HepG2 (cell line): Measurements from ENCODE around the gene ZNF541. TPM values are rescaled to one million over a fixed set of nuclear protein-coding genes. Genes with fewer than 3 reads are reported as not detected.

Source experiments
- ARNT ChIP-seq: fragments of 450-650 bp; IDR thresholded peaks from 2 replicates; pipeline ENCODE4 v1.6.1; 2017
- CEBPG ChIP-seq: IDR thresholded peaks from 2 replicates; pipeline ENCODE4 v1.6.1; 2016
- CREB1 ChIP-seq, 2 experiments: fragments of 450-650 bp in 1 of 2; IDR thresholded peaks; 2 replicates each; pipeline ENCODE4 v1.6.1; 2016 to 2017; ENCODE audit warnings: control low read depth in 1 of 2, mild to moderate bottlenecking in 1 of 2, missing compliant biosample characterization in 1 of 2, missing genetic modification characterization in 1 of 2
- GATAD2A ChIP-seq: IDR thresholded peaks from 2 replicates; pipeline ENCODE4 v1.6.1; 2016
- HNRNPUL1 ChIP-seq: fragments of 200-400 bp; formaldehyde crosslinking; IDR thresholded peaks from 2 replicates; pipeline ENCODE4 v1.6.1; 2017; ENCODE audit warnings: low read depth, mild to moderate bottlenecking, low read length, moderate library complexity
- MYNN ChIP-seq: sonication (generic); formaldehyde crosslinking; IDR thresholded peaks from 2 replicates; pipeline ENCODE4 v1.4.0; 2020; ENCODE audit warnings: mild to moderate bottlenecking, low read depth, missing genetic modification reagents
- PHF20 ChIP-seq: sonication (generic); formaldehyde crosslinking; IDR thresholded peaks from 2 replicates; pipeline ENCODE4 v1.5.0; 2020; ENCODE audit warnings: mild to moderate bottlenecking, missing genetic modification reagents
- RELA ChIP-seq: sonication (generic); formaldehyde crosslinking; IDR thresholded peaks from 2 replicates; pipeline ENCODE4 v1.4.0; 2020; ENCODE audit warnings: missing genetic modification reagents
- REXO4 ChIP-seq: sonication (generic); formaldehyde crosslinking; IDR thresholded peaks from 2 replicates; pipeline ENCODE4 v1.8.0; 2022; ENCODE audit warnings: missing genetic modification reagents, mild to moderate bottlenecking, borderline replicate concordance
- ZNF207 ChIP-seq: fragments of 450-650 bp; IDR thresholded peaks from 2 replicates; pipeline ENCODE4 v1.6.1; 2016; ENCODE audit warnings: antibody characterized with exemption, borderline replicate concordance
- ZNF230 ChIP-seq: sonication (generic); formaldehyde crosslinking; IDR thresholded peaks from 2 replicates; pipeline ENCODE4 v1.4.0; 2020; ENCODE audit warnings: mild to moderate bottlenecking, missing genetic modification reagents
- ZNF317 ChIP-seq: sonication (generic); formaldehyde crosslinking; IDR thresholded peaks from 2 replicates; pipeline ENCODE4 v1.5.0; 2020; ENCODE audit warnings: mild to moderate bottlenecking, missing genetic modification reagents
- ZNF530 ChIP-seq: sonication (generic); formaldehyde crosslinking; IDR thresholded peaks from 2 replicates; pipeline ENCODE4 v1.5.0; 2020; ENCODE audit warnings: low read depth, mild to moderate bottlenecking, missing genetic modification reagents
- polyA plus RNA-seq, 8 experiments: library from polyadenylated mRNA; depleted of rRNA in 3 of 8; stranded (reverse) in 7 of 8; unstranded in 1 of 8; fragments of >200 nt; fragmentation: Illumina TruSeq in 4 of 8; extraction: Trizol in 4 of 8; gene quantifications; 2 replicates each; pipeline versions ENCODE4 v1.2.1 to v1.2.3, GENCODE V29; 2011 to 2016; ENCODE audit warnings: low read depth in 4 of 8, missing spikeins in 1 of 8, mixed read lengths in 1 of 8; ENCODE audit not compliant: insufficient read depth in 1 of 8
- total RNA-seq, 5 experiments: library from RNA; depleted of rRNA; stranded (reverse); fragments of >200 nt; fragmentation: Illumina TruSeq; extraction: Trizol; gene quantifications; 2 replicates each; pipeline ENCODE4 v1.2.3, GENCODE V29; 2016; ENCODE audit warnings: low read depth in 1 of 5
- TF ChIP-seq, protein P1 (sequence below): sonication (generic); formaldehyde crosslinking; IDR thresholded peaks from 2 replicates; pipeline ENCODE4 v1.4.0; 2020; ENCODE audit warnings: mild to moderate bottlenecking, missing genetic modification reagents
- TF ChIP-seq, protein P2 (sequence below): sonication (generic); formaldehyde crosslinking; IDR thresholded peaks from 2 replicates; pipeline ENCODE4 v1.5.0; 2020; ENCODE audit warnings: mild to moderate bottlenecking, missing genetic modification reagents
- TF ChIP-seq, protein P3 (sequence below): sonication (generic); formaldehyde crosslinking; IDR thresholded peaks from 2 replicates; pipeline ENCODE4 v1.8.1; 2023; ENCODE audit warnings: mild to moderate bottlenecking, missing genetic modification reagents

The ZNF541 gene
- total and polyA plus RNA-seq, 2 of the 13 experiments (the other 11 are each of a cell fraction or from before 2014, with no cell fraction given), result 0.03 to 0.04 TPM

DNA sequence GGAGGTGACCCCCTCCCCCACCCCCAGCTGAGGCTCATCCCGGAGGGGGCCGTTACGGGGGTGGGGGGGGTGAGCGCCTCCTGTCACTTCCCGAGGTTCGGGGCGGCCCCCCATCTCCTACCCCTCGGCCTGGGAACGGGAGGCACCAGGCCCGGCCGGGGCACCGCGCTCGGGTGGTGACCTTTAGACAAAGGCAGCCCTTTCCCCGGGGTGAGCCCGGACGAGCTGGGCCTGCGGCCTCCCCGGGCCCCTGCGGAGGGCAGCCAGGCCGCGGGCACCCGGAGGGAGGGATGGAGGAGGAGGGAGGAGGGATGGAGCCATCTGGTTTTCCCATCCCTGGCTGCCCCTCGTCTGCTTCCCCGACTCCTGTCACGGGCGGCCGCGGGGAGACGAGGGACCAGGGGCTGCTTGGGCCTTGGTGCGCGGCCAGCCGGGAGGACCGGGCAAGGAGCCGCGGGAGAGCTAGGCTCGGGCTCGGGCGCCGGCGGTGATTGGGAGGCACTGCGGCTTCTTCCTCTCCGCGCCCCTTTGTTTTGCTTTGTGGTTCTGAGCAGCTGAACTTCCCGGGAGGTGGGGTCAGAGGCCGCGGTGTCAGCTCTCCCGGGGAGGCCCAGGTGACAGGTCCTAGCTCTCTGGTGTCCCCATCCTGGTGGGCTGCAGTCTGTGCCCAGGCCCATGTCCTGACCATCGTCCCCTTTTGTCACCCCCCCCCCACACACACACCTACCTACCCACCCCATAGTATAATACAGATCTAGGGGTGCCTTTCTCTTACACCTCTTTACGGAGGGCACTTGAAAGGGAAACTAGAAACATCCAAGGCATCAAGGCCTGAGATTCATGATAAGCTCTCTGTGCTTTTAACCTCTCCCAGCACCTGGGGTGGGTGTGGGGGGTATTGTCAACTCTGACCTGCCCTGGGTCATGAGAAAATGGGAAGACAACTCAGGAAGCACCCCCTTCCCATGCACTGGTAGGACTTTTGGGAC is 37.3 kb upstream of the ZNF541 start (continued):
- TF ChIP-seq RELA (CRISPR knock-in tag) (no peak), ZNF230 (no peak), ZNF530 (CRISPR knock-in tag) (no peak), ARNT (no peak), PHF20 (CRISPR knock-in tag) (no peak), MYNN (CRISPR knock-in tag) (no peak), REXO4 (CRISPR knock-in tag) (no peak), CEBPG (CRISPR knock-in tag) (no peak), HNRNPUL1 (no peak), GATAD2A (CRISPR knock-in tag) (no peak), ZNF317 (CRISPR knock-in tag) (peak; percentile 61; the same call in 1 of the 2 replicates), ZNF207 (no peak), CREB1 (IDR thresholded peaks at IDR 0.05) (no peak), CREB1 (CRISPR knock-in tag; IDR thresholded peaks at IDR 0.05) (no peak)
- TF ChIP-seq, protein P1, sequence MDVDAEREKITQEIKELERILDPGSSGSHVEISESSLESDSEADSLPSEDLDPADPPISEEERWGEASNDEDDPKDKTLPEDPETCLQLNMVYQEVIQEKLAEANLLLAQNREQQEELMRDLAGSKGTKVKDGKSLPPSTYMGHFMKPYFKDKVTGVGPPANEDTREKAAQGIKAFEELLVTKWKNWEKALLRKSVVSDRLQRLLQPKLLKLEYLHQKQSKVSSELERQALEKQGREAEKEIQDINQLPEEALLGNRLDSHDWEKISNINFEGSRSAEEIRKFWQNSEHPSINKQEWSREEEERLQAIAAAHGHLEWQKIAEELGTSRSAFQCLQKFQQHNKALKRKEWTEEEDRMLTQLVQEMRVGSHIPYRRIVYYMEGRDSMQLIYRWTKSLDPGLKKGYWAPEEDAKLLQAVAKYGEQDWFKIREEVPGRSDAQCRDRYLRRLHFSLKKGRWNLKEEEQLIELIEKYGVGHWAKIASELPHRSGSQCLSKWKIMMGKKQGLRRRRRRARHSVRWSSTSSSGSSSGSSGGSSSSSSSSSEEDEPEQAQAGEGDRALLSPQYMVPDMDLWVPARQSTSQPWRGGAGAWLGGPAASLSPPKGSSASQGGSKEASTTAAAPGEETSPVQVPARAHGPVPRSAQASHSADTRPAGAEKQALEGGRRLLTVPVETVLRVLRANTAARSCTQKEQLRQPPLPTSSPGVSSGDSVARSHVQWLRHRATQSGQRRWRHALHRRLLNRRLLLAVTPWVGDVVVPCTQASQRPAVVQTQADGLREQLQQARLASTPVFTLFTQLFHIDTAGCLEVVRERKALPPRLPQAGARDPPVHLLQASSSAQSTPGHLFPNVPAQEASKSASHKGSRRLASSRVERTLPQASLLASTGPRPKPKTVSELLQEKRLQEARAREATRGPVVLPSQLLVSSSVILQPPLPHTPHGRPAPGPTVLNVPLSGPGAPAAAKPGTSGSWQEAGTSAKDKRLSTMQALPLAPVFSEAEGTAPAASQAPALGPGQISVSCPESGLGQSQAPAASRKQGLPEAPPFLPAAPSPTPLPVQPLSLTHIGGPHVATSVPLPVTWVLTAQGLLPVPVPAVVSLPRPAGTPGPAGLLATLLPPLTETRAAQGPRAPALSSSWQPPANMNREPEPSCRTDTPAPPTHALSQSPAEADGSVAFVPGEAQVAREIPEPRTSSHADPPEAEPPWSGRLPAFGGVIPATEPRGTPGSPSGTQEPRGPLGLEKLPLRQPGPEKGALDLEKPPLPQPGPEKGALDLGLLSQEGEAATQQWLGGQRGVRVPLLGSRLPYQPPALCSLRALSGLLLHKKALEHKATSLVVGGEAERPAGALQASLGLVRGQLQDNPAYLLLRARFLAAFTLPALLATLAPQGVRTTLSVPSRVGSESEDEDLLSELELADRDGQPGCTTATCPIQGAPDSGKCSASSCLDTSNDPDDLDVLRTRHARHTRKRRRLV, result no peak
- TF ChIP-seq, protein P2, sequence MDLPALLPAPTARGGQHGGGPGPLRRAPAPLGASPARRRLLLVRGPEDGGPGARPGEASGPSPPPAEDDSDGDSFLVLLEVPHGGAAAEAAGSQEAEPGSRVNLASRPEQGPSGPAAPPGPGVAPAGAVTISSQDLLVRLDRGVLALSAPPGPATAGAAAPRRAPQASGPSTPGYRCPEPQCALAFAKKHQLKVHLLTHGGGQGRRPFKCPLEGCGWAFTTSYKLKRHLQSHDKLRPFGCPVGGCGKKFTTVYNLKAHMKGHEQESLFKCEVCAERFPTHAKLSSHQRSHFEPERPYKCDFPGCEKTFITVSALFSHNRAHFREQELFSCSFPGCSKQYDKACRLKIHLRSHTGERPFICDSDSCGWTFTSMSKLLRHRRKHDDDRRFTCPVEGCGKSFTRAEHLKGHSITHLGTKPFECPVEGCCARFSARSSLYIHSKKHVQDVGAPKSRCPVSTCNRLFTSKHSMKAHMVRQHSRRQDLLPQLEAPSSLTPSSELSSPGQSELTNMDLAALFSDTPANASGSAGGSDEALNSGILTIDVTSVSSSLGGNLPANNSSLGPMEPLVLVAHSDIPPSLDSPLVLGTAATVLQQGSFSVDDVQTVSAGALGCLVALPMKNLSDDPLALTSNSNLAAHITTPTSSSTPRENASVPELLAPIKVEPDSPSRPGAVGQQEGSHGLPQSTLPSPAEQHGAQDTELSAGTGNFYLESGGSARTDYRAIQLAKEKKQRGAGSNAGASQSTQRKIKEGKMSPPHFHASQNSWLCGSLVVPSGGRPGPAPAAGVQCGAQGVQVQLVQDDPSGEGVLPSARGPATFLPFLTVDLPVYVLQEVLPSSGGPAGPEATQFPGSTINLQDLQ (CRISPR knock-in tag), result no peak
- TF ChIP-seq, protein P3, sequence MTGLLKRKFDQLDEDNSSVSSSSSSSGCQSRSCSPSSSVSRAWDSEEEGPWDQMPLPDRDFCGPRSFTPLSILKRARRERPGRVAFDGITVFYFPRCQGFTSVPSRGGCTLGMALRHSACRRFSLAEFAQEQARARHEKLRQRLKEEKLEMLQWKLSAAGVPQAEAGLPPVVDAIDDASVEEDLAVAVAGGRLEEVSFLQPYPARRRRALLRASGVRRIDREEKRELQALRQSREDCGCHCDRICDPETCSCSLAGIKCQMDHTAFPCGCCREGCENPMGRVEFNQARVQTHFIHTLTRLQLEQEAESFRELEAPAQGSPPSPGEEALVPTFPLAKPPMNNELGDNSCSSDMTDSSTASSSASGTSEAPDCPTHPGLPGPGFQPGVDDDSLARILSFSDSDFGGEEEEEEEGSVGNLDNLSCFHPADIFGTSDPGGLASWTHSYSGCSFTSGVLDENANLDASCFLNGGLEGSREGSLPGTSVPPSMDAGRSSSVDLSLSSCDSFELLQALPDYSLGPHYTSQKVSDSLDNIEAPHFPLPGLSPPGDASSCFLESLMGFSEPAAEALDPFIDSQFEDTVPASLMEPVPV (CRISPR knock-in tag), result peak; percentile 44; the same call in 1 of the 2 replicates
